Measurements from ENCODE around the gene RDH13. TPM values are rescaled to one million over a fixed set of nuclear protein-coding genes. Genes with fewer than 3 reads are reported as not detected.
A peak's percentile ranks its signal among the peaks of the same experiment; 100 is the strongest.

Gene RDH13
- total RNA-seq, 1 experiment from 2014 or later = 31.1 TPM

- H2AFZ ChIP-seq (ENCODE audit: low read depth, low read length, poor library complexity, severe bottlenecking) = no peak overlapping the region
- ATAC-seq (no peak), DNase-seq (ENCODE audit: low read depth, low spot score) (no peak)
- no peaks in the 10 kb centered on the region for H3K9me2 ChIP-seq (ENCODE audit: insufficient read depth)
- RAD21 ChIA-PET (ENCODE audit: low non-redundant PET in 1 of 2, low total read pairs in 2 of 2, uncharacterized antibody in 2 of 2, unreplicated experiment in 2 of 2) = no interaction called here
- POLR2A ChIA-PET = interaction anchor here (0.6 kb wide), 1 partner anchor 15 kb away, joined by 3 read pairs; no protein-coding TSS in a partner anchor
- no peak overlapping the region for H3K9ac ChIP-seq (ENCODE audit: low read length)
- H3K9me3 ChIP-seq (ENCODE audit: control insufficient read depth in 1 of 2, insufficient read depth in 1 of 2, low read depth in 1 of 2, low read length in 2 of 2) = no peaks in the 10 kb centered on the region
- no peak for TF ChIP-seq ZBTB33 (IDR thresholded peaks at IDR 0.05; ENCODE audit: extremely low read depth, insufficient replicate concordance, low read length)
- no peak for TF ChIP-seq EZH2 (IDR thresholded peaks at IDR 0.05)
- TF ChIP-seq JUND (IDR thresholded peaks at IDR 0.05) = no peak
- peak in 2 of 3 experiments; percentile 22 to 31; a peak in 3 of 6 replicates for TF ChIP-seq CTCF (IDR thresholded peaks at IDR 0.05 in 2 of 3, conservative IDR thresholded peaks at IDR 0.05 in 1 of 3; ENCODE audit: borderline replicate concordance in 1 of 3, insufficient read depth in 1 of 3, low read depth in 2 of 3, low read length in 2 of 3)
- TF ChIP-seq SRF (IDR thresholded peaks at IDR 0.05; ENCODE audit: low read depth) = no peak
- 0 out of 2 replicates have a peak, but pooled peaks have one; percentile 8 for TF ChIP-seq RAD21 (IDR thresholded peaks at IDR 0.05; ENCODE audit: low read depth)
- TF ChIP-seq EZH2phosphoT487 (IDR thresholded peaks at IDR 0.05; ENCODE audit: borderline replicate concordance) = no peak
- TF ChIP-seq SP1 (IDR thresholded peaks at IDR 0.05; ENCODE audit: low read depth) = no peak
- no peak for TF ChIP-seq ZNF274 (IDR thresholded peaks at IDR 0.05; ENCODE audit: low read depth, low read length)
- H3K27me3 ChIP-seq (ENCODE audit: insufficient read depth, low read length) = no peaks in the 10 kb centered on the region
- peaks cover 4 to 14% of the 10 kb centered on the region in 2 experiments; a peak in 2 of 4 replicates for H3K4me1 ChIP-seq (ENCODE audit: control insufficient read depth in 1 of 2, insufficient read depth in 2 of 2, low read length in 2 of 2)
- H3K4me3 ChIP-seq (replicated peaks in 1 of 2; ENCODE audit: low read depth in 1 of 2, low read length in 2 of 2) = no peak overlapping the region
- no peaks in the 10 kb centered on the region for H4K20me1 ChIP-seq (ENCODE audit: insufficient read depth)
- BruUV-seq (replicated peaks) = TSS peak; percentile 19
- CTCF ChIA-PET = interaction anchor here (1.5 kb wide), 1 partner anchor 178 kb away, joined by 4 read pairs; no protein-coding TSS in a partner anchor
- peaks cover 29% of the 10 kb centered on the region in 2 experiments for H3K36me3 ChIP-seq (ENCODE audit: control insufficient read depth in 1 of 2, insufficient read depth in 2 of 2, low read length in 2 of 2)
- no peak overlapping the region for H3K4me2 ChIP-seq (ENCODE audit: low read length)
- H3K27ac ChIP-seq (ENCODE audit: low read depth, low read length) = no peak overlapping the region
- H3K79me2 ChIP-seq (ENCODE audit: insufficient read depth, low read length) = peaks cover 71% of the 10 kb centered on the region
- intact Hi-C loops (cut with micrococcal nuclease) = no loop called here
These were observed 4.0 kb downstream of the RDH13 start for GRCh38 chr19:55058781-55059610.

Data from HCT116 (cell line).